AG04449 (cell line): ENCODE measurements around the gene CSNK1G1.
"Not testable (repeated sequence)": the region's sequence is repeated elsewhere in the genome, so short reads cannot be mapped to it uniquely, and the experiment has no call there.

ENCODE experiments used
- CTCF ChIA-PET: fragments of 350-600 bp; formaldehyde crosslinking; extraction: SDS; loops from one replicate; lab custom pipeline; 2021; ENCODE audit warnings: antibody characterized with exemption; lab: Yijun Ruan, JAX
- POLR2A ChIA-PET: fragments of 400-600, 350-600 bp; formaldehyde crosslinking; extraction: SDS; loops from one replicate; lab custom pipeline; 2020; ENCODE audit warnings: antibody characterized with exemption, inconsistent platforms; lab: Yijun Ruan, JAX
- DNase-seq: peaks from one replicate; pipeline ENCODE4 v3.0.0-alpha.2; 2010; ENCODE audit warnings: low read depth, low spot score
- H3K4me3 ChIP-seq: 2 replicates; pipeline ENCODE4 v1.5.1; 2011; ENCODE audit warnings: low read depth, mild to moderate bottlenecking, control low read depth, low read length
- TF ChIP-seq, protein P1 (sequence below): IDR thresholded peaks from one replicate; pipeline ENCODE4 v1.5.1; 2011; ENCODE audit warnings: mild to moderate bottlenecking, moderate library complexity, low read length, control low read depth, inconsistent platforms; ENCODE audit not compliant: insufficient read depth; ENCODE audit errors: missing control alignments

Gene CSNK1G1

DNA sequence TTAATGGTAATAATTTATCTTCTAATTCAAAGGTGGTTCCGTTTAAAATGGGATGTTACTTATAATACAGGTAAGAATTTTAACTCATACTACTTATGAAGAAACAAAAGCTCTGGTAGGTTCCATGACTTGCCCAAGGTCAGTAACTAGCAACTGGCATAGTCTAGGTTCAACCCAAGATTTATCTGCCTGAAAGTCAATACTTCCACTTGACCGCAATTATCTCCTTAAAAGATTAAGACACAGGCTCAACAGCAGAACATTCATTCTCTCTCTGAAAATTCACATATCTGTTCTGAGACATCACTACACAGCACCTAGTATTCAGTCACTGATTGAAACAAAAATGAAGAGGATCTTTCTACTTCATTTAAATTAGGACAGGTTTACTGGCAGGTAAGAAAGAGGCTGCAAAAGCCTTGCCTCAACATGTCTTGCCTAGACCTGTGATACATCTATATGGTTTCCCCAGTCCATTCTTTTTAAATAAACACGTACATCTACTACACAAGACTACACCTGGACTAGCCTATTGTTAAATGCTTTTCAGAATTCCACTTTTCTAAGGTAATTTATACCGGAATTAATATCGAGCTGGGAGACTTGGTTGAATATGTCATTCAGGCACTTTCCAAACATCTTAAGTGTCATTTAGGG, 1.2 kb downstream of the CSNK1G1 start:
- POLR2A ChIA-PET: no interaction called here
- TF ChIP-seq, protein P1, sequence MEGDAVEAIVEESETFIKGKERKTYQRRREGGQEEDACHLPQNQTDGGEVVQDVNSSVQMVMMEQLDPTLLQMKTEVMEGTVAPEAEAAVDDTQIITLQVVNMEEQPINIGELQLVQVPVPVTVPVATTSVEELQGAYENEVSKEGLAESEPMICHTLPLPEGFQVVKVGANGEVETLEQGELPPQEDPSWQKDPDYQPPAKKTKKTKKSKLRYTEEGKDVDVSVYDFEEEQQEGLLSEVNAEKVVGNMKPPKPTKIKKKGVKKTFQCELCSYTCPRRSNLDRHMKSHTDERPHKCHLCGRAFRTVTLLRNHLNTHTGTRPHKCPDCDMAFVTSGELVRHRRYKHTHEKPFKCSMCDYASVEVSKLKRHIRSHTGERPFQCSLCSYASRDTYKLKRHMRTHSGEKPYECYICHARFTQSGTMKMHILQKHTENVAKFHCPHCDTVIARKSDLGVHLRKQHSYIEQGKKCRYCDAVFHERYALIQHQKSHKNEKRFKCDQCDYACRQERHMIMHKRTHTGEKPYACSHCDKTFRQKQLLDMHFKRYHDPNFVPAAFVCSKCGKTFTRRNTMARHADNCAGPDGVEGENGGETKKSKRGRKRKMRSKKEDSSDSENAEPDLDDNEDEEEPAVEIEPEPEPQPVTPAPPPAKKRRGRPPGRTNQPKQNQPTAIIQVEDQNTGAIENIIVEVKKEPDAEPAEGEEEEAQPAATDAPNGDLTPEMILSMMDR: no peak
- CTCF ChIA-PET: interaction anchor here (1.0 kb wide), 1 partner anchor 144 kb away, joined by 4 read pairs; no protein-coding TSS in a partner anchor
- H3K4me3 ChIP-seq: peak overlapping the region; percentile 95
- no peak for DNase-seq

DNA sequence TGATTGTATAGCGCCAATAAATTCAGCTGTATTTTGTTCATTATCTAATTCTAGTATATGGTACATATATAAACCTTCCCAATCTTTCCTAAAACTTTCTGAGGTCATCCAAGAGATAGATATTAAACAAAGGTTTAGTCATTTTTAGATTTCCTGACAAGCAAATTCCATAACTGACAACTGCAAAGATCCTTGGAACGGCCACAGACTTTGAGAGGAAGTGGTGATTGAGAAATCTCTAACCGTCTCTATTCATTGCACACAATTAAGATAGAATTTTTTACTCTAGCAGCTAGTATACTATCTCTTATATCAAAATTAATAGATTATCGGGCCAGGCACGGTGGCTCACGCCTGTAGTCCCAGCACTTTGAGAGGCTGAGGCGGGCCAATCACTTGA, 4.7 kb downstream of the CSNK1G1 start:
- CTCF ChIA-PET: interaction anchor here (1.1 to 1.2 kb wide), 2 partner anchors 9 to 188 kb away, joined by 3 read pairs; partner anchors contain the start of gene PPIB
- POLR2A ChIA-PET: no interaction called here

DNA sequence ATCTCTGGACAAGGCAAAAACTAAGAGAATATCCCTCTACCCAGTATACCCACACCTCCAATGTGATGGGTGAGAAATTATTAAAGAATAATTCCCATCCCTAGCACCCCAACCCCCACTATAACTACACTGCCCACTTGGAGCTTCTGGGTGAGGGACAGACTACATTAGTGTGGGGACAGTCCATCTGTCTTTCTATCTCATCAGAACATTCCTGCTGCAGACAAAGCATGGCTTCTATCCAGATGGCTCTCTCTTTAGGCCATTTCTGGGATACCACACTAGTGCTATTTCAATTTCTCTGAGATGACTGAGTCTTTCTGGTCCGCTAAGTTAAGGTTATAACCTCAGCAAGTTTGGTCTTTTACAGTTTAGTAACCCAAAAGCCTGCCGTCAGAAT, 6.6 kb downstream of the CSNK1G1 start:
- ChIA-PET CTCF (interaction anchor here (0.9 to 1.7 kb wide), 2 partner anchors 9 to 196 kb away, joined by 3 to 5 read pairs; no protein-coding TSS in a partner anchor), POLR2A (no interaction called here)
- DNase-seq: no peak
- H3K4me3 ChIP-seq: no peak overlapping the region
- TF ChIP-seq, protein P1: no peak

More for the DNA sequence above, 4.7 kb downstream of the CSNK1G1 start:
- TF ChIP-seq, protein P1: no peak
- no peak overlapping the region for H3K4me3 ChIP-seq
- no peak for DNase-seq

DNA sequence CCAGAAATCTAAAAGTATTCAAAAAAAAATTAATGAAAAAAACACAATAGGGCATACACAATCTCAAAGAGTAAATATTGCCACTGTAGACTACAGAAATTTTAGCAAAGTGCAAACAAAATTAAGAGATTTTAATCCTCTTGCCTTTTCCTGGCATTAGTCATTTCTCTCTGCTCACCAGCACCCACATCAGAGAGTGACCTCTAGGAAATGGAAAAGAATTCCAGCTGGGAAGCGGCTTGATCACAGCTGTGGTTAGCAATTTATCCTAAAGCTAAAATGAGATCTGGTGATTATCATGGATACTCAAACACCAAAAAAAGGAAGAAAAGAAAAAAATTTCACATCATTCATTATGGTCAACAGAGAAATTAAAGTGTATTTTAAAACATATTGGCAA, 7.5 kb downstream of the CSNK1G1 start:
- CTCF ChIA-PET: no interaction called here
- POLR2A ChIA-PET: no interaction called here
- H3K4me3 ChIP-seq: no peak overlapping the region
- DNase-seq: no peak
- TF ChIP-seq, protein P1: no peak

DNA sequence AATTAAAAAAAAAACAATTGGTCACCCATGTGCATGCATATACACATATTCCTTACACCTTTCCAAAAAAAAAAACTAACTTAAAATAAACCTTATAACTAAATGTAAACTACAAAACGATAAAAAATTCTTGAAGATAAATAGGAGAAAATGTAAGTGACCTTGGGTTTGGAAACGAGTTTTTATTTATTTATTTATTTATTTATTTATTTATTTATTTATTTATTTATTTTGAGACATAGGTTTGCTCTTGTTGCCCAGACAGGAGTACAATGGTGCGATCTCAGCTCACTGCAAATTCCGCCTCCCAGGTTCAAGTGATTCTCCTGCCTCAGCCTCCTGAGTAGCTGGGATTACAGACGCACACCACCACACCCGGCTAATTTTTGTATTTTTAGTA, 9.7 kb downstream of the CSNK1G1 start:
- DNase-seq, POLR2A ChIA-PET, CTCF ChIA-PET, H3K4me3 ChIP-seq: not testable (repeated sequence)

DNA sequence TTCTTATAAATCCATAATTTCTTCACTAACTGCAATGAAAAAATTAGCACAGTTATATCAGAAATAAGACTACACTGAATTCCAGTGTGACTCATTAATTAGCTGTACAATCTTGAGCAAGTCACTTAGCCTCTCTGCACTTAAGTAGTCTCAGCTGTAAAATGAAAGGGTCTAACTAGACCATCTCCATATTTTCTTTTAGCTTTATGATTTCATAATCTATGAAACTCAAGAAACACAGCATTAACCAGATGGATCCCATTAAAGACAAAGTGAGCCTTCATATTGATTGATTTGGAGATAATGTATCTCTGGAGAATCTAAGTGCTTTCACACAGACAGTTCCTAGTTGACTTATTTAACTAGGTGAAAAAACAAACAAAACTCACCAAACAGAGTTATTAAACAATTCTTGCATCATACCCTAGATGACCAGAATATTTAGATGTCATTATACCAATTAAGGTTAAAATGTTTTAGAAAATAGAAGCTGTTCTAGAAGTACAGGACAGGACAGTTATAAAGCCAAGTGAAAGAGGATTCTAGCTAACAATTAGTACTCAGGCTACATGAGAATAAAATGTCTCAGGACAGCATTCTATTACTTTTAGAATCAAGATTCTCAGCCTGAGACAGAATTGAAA, 11.2 kb downstream of the CSNK1G1 start:
- ChIA-PET CTCF (interaction anchor here (0.8 to 1.2 kb wide), 2 partner anchors 11 to 135 kb away, joined by 4 to 5 read pairs; no protein-coding TSS in a partner anchor), POLR2A (no interaction called here)
- no peak for DNase-seq
- TF ChIP-seq, protein P1: no peak
- H3K4me3 ChIP-seq: no peak overlapping the region

DNA sequence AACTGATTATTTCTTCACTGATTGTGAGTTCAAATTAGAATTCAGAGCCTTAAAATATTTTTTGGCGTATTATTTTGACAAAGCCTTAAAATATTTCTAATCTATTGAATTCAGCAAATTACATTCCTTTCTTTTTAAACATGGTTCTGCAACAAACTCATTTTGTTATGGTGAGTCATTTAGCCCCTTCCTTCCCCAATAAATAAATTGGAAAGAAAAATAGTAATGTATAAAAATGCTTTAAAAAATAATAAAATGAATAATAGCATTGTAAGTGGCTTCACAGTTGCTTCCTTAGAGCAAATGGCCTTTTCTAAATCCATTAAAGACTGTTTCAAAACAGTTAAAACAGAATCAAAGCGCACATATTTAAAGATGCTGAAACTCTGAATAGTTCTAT, 12.1 kb downstream of the CSNK1G1 start:
- DNase-seq: no peak
- TF ChIP-seq, protein P1: no peak
- ChIA-PET POLR2A (no interaction called here), CTCF (no interaction called here)
- H3K4me3 ChIP-seq: no peak overlapping the region
